Measurements from ENCODE around the gene TIMP2.

DNA sequence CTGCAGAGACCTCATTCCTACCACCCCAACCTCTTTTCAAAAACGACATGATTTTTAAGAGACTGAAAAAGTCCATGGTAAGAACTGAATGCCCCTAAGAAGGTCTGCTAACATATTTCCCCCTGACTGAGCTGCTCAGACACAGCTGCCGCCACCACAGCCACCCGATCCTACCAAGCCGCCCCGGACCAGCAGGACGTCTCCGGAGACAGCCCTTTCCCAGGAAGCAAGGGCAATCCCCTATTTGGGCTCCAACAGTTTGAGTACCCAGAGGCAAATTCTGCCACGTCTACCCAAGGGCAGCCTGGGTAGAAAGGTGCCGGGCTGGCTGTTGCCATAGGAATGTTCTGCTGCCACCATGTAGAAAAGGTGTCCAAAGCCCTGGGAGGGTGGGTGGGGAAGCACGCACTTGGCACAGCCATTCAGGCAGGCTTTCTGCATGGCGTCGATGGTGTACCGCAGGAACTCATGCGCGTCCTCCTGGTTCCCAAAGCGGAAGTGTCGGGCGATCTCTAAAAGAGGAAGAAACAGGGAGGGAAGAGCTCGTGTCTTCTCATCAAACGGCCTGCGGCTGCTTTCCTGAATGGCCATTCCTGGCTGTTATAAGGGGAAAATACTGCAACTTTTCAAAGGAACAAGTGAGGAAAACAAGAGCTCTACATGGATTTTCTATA, 98.2 kb downstream of the TIMP2 start:
- TF ChIP-seq, protein P1, sequence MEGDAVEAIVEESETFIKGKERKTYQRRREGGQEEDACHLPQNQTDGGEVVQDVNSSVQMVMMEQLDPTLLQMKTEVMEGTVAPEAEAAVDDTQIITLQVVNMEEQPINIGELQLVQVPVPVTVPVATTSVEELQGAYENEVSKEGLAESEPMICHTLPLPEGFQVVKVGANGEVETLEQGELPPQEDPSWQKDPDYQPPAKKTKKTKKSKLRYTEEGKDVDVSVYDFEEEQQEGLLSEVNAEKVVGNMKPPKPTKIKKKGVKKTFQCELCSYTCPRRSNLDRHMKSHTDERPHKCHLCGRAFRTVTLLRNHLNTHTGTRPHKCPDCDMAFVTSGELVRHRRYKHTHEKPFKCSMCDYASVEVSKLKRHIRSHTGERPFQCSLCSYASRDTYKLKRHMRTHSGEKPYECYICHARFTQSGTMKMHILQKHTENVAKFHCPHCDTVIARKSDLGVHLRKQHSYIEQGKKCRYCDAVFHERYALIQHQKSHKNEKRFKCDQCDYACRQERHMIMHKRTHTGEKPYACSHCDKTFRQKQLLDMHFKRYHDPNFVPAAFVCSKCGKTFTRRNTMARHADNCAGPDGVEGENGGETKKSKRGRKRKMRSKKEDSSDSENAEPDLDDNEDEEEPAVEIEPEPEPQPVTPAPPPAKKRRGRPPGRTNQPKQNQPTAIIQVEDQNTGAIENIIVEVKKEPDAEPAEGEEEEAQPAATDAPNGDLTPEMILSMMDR (conservative IDR thresholded peaks at IDR 0.05) = no peak
- TF ChIP-seq EZH2 (IDR thresholded peaks at IDR 0.05; ENCODE audit: low read depth) = no peak
